Measurements from ENCODE around the gene GULP1.

- TF ChIP-seq CTCF (IDR thresholded peaks at IDR 0.05) (no peak), EP300 (IDR thresholded peaks at IDR 0.05; ENCODE audit: low read depth) (no peak)
These were observed 46.4 kb upstream of the GULP1 start for GRCh38 chr2:188245230-188245629.
